H1 (cell line): ENCODE measurements around the gene ARF4. TPM values are rescaled to one million over a fixed set of nuclear protein-coding genes. Genes with fewer than 3 reads are reported as not detected.

Experiments
- CHD7 ChIP-seq: fragments of 300-600 bp; sonication (generic); IDR thresholded peaks from 2 replicates; pipeline ENCODE4 v1.7.1; 2012; ENCODE audit warnings: low read length, moderate library complexity, mild to moderate bottlenecking, inconsistent platforms; ENCODE audit not compliant: insufficient replicate concordance
- RFX5 ChIP-seq: IDR thresholded peaks from 2 replicates; pipeline ENCODE4 v1.6.1; 2011; ENCODE audit warnings: low read depth, low read length, improper control_type of control experiment, borderline replicate concordance
- SIN3A ChIP-seq, 2 experiments: IDR thresholded peaks in 1 of 2; conservative IDR thresholded peaks in 1 of 2; 2 replicates each; pipeline ENCODE4 v1.6.1; 2011 to 2012; ENCODE audit warnings: low read length in 2 of 2, improper control_type of control experiment in 1 of 2, low read depth in 1 of 2, mild to moderate bottlenecking in 1 of 2
- SP1 ChIP-seq: IDR thresholded peaks from 2 replicates; pipeline ENCODE4 v1.6.1; 2011; ENCODE audit warnings: low read depth, low read length
- polyA plus RNA-seq, 7 experiments: library from polyadenylated mRNA; depleted of rRNA in 3 of 7; stranded (reverse) in 5 of 7; unstranded in 2 of 7; fragments of >200 nt in 5 of 7; fragments of 200-250 nt in 2 of 7; gene quantifications; 1 replicate in 5 of 7; 2 replicates in 1 of 7; 4 replicates in 1 of 7; pipeline versions ENCODE4 v1.2.1 to v1.2.3, GENCODE V29; 2011 to 2013; ENCODE audit warnings: missing spikeins in 2 of 7, mixed read lengths in 2 of 7
- total RNA-seq: library from RNA; stranded (reverse); fragmentation: NEBNext Ultra II Directional; extraction: Animal tissue kit (Norgen Biotek cat#: 25700); gene quantifications from 2 replicates; pipeline ENCODE4 v1.2.1, GENCODE V29; 2021

ARF4 gene
- total and polyA plus RNA-seq, 2 of the 8 experiments (the other 6 are each of a cell fraction or from before 2014, with no cell fraction given), result 138 to 165 TPM

- TF ChIP-seq CHD7 (no peak), SP1 (no peak), SIN3A (conservative IDR thresholded peaks at IDR 0.05 in 1 of 2, IDR thresholded peaks at IDR 0.05 in 1 of 2; ENCODE audit: low read depth in 1 of 2, low read length in 2 of 2) (peak in 1 of 2 experiments; percentile 32; a peak in 1 of 4 replicates), RFX5 (no peak)
Measured at GRCh38 chr3:57557085-57557537, 40.0 kb downstream of the ARF4 start (continued).
